ENCODE data around the gene SUCLG2.

The SUCLG2 gene

GRCh38 chr3:67648701-67649100 lies 5.7 kb downstream of the SUCLG2 start:
- no peak for DNase-seq (ENCODE audit: low read depth)

DNA sequence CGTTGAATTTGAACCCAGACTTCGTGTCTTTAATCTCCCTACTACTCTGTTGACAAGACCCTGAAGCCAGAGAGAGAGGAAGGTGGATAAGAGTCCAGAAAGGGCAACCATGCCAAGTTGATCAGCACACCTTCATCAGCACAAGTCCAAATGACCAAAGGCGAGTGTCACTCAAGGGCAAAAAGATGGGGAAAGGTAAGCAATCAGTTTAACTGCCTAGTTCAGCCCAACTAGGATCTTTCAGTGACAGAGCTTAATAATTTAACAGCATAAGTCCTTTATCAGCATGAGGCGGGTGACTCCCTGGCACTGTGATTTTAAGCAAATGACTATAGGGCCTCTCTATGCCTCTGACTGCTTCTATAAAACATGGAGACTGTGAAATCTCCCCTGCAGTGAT lies 6.2 kb downstream of the SUCLG2 start:
- DNase-seq (ENCODE audit: low read depth), result no peak

- peak; percentile 95 for DNase-seq (ENCODE audit: low read depth)
Observed at GRCh38 chr3:67647390-67647878, 7.0 kb downstream of the SUCLG2 start.

DNA sequence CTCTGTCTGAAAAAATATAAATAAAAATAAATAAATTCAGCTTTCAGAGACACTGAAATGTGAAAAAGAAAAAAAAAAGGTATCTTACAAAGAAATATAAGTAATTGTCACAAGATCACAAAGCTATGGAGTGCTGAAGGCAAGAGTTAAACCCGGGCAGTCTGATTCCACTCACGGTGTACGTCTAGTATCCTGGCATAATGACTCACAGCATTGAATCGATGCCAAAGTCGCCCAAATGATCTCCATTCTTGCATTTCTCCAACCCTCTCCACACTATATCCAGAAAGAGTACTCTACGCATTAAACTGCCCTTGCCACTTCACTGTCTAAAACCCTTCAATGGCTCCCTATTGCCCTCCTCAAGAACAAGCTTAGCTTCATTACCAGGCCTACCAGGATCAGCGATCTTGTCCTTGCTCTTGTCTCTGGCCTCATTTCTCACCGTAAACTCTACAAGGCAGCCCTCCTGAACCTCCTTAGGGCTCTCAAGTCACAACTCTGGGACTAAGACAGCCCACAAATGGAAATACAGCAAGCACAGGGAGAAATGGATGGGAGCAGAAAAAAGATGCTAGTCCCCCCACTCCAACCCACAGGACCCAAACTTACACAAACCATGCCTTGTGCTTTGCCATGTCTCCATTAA lies 7.7 kb downstream of the SUCLG2 start:
- no peak for DNase-seq (ENCODE audit: low read depth)

GRCh38 chr3:67644827-67645226 lies 9.6 kb downstream of the SUCLG2 start:
- DNase-seq (ENCODE audit: low read depth), result no peak

GRCh38 chr3:67642734-67643133 lies 11.7 kb downstream of the SUCLG2 start:
- no peak for DNase-seq (ENCODE audit: low read depth)

- no peak for DNase-seq (ENCODE audit: low read depth)
Observed at GRCh38 chr3:67642190-67642589, 12.2 kb downstream of the SUCLG2 start.

DNA sequence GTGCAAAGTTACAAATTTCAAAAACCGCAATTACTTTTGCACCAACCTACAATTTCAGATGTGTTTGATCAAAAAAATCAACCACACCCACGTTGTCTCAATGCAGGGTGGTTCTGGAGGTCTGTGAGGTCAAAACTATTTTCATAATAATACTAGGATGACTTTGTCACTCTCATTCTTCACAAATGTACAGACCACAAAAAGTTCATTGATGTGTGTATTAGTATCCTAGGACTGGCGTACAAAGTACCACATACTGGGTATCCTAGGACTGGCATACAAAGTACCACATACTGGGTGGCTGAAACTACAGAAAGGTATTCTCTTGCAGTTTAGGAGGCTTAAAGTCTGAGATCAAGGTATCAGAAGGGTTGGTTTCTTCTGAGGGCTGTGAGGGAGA lies 13.0 kb downstream of the SUCLG2 start:
- no peak for DNase-seq (ENCODE audit: low read depth)

GRCh38 chr3:67640023-67640660 lies 14.3 kb downstream of the SUCLG2 start:
- no peak for DNase-seq (ENCODE audit: low read depth)

DNA sequence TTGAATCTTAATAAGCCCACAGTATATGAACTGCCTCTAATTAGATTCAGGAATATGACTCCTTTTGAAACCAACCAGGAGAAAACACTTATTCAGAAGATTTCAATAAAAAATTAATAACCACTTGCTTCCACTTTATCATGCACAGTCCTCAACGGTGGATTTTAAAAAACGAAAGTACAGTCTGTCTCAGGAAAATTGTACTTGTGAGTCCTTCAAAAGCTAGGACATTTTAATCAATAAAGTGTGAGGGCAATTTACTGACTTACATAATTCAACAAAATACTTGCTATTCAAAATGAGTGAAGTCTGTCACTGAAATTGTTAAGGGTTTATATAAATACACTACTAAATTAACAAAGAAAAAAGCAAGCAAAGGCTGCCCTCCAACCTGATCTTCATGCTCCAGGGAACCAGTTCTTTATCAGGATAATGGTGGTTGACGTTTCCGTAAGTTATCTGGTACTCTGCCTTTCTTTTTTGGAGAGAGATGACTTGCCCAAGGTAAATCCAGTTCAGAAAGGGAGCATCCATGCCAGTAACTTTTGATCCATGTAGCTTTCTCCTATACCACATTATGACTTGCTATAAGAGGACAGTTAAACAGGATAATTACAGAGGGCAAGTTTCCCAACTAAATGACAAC lies 17.0 kb downstream of the SUCLG2 start:
- no peak for DNase-seq (ENCODE audit: low read depth)

DNA sequence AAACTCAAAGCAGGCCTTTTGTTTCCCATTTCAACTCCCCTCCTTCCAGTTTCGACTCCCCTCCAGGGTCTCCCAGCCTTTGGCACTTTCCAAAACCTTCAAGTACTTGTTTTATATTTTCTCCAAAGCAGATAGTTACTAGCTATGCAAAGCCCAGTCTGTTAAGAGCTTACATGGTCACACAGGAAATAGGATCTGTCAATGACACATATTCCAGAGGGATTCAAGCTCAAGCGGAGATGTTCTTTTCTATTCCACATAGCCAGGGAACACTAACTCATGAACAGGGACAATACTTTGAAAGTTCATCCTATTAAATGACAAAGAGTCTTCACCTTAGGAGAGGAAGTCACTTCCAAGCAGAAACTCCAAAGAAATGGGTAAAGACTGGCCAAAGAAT lies 18.6 kb downstream of the SUCLG2 start:
- no peak for DNase-seq (ENCODE audit: low read depth)

- peak; percentile 89 for DNase-seq (ENCODE audit: low read depth)
Observed at GRCh38 chr3:67635257-67635656, 19.2 kb downstream of the SUCLG2 start.

DNA sequence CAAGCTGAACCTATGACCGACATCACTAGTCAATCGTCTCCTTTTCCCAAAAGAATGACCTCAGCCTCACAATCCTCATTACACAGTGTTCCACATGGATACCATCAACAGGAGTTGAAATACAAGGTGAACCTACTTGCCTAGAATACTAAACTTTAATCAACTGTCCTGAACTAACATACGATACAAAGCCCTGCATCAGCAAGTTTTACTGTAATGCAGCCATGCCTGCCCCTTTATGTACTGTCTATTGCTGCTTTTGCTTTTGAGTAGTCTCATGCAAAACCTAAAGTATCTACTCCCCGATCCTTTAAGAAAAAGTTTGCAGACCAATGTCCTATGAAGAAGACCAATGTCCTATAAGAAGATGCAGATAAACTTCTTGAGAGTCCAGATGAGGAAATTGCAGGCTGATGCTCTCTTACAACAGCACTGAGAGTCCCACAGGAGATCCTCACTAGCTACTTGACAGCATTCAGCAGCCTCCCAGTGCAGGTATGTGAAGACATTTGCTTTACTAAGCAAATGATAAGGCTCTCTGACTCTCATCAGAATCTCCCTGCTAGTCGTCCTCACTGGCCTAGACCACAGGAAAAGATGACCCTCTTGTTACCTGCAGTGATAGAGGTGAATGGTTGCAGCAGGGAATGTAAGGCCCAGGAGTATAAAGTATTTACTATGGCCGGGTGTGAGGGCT lies 23.6 kb downstream of the SUCLG2 start:
- no peak for DNase-seq (ENCODE audit: low read depth)

DNA sequence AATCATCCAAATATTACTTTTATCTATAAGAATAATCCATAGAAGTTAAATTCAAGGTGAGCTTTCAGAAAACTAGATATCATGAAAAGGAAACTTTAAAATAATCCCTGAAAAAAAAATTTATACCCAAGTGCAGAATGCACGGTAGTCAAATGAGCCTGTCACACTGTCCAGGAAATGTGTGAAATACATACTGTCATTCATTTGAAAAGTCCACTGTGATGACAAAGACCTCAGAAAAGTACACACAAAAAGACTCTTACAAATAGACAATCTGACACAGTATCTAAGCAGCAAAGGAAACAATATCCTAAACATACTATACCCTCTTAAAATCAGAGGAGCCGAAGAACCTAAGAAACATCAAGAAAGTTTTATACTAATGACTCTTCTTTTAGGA lies 29.7 kb downstream of the SUCLG2 start:
- no peak for DNase-seq (ENCODE audit: low read depth)

DNA sequence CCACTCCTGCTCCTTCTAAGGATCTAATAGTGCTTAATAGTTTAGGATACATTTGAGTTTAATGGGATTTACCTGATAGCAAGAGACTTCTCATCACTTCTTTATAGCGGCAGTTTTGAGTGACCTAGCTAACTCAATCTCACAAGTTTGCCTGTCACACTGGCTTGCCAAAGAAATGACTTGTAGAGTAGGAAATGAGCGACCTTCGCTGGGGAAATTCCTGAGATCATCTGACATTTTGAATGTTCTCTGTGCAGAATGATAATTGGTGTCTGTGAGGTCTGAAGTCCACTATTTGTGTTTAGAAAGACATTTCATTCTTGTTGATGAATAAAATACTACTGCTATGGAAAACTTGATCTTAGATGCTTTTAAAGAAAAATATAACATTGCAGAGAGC lies 30.3 kb downstream of the SUCLG2 start:
- no peak for DNase-seq (ENCODE audit: low read depth)

DNA sequence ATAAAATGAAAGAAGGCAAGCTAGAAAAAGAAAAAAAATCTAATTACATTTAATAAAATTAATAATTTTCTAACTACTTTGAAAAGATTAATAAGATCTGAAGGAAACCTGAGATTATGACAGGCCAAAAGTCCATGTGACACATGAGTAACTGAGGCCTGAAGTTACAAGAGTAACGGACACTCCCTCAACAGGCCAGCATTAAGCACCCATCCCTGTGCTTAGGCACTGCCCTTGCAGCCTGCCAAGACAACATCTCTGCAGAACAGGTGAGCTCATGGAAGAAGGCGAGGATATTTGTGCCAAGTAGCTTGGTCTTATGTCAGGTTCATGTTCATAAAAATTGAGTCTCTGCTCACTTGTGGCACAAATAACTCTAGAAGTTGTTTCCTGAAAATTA lies 31.8 kb downstream of the SUCLG2 start:
- DNase-seq (ENCODE audit: low read depth), result no peak

- no peak for DNase-seq (ENCODE audit: low read depth)
Observed at GRCh38 chr3:67620869-67621268, 33.5 kb downstream of the SUCLG2 start.

DNA sequence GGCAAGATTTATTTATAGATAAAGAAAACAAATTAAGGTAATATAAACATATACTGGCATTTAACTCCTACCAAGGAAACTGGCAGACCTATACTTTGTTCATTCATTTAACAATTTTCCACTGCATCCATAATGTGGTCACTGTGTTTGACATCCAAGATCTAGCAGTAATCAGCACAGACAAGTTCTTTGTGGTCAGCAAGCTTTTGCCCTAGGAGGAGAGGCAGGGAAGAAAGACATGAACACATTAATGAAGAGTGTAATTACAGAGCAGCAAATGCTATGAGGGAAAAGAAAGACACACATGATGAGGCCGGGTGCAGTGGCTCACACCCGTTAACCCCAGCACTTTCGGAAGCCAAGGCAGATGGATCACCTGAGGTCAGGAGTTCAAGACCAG lies 34.4 kb downstream of the SUCLG2 start:
- no peak for DNase-seq (ENCODE audit: low read depth)

GRCh38 chr3:67617518-67617917 lies 36.9 kb downstream of the SUCLG2 start:
- no peak for DNase-seq (ENCODE audit: low read depth)

GRCh38 chr3:67616046-67616445 lies 38.4 kb downstream of the SUCLG2 start:
- DNase-seq (ENCODE audit: low read depth), result no peak

DNA sequence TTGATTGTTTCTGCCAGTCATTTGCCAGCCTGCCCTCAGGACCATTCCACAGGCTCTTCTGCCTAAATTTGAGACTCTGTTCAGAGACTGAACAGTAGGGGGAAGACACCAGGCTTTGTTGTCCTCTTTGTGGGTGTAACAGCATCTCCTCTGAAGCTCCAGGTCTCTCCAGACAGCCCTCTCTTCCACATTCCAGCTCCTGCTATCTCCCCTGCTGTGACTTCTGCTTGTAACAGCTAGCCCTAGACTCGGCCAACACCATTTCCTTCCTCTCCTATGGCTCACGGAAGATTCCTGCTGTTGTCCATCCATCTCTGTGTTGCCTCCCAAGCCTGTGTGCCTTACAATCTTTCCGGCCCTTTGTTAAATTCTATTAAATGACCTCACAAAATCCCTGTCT lies 40.2 kb downstream of the SUCLG2 start:
- DNase-seq (ENCODE audit: low read depth), result no peak

- DNase-seq (ENCODE audit: low read depth), result peak; percentile 63
Observed at GRCh38 chr3:67610458-67610857, 44.0 kb downstream of the SUCLG2 start.

DNA sequence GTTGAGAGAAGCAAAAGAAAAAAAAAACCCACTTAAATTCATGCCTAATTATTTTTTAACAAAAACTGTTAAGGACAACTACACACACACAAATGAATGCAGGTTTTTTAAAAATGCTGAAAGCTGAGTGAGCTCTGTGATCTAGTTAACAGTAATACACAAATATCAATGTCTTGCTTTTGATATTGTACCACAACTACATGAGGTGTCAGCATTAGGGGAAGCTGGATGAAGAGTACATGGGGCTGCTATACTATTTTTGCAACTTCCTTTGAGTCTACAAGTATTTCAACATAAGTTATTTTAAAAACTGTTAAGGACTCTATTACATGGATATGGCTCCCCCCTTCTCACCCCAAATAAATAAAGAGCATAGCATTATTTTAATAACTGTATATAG lies 44.7 kb downstream of the SUCLG2 start:
- no peak for DNase-seq (ENCODE audit: low read depth)

Data from stromal cell of bone marrow (primary cell).